Measurements from ENCODE around the gene NEBL.

DNA sequence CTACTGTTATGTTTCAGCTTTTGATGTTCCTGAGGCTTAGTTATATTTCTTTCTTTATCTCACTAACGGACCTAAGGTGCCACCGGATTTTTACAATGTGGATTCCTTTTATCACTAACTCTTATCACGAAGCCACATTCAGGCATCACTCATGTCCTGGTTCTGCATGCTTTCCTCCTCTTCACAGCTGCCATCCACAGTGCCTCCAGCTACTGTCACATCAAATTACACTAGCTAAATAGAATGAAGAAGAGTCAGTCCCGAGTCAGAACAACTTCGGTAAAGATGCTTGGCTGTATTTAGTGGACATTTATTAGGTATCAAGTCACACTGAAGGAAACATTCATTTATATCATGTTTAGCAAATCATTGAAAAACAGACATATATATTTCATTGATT is 153.2 kb downstream of the NEBL start:
- TF ChIP-seq, protein P1, sequence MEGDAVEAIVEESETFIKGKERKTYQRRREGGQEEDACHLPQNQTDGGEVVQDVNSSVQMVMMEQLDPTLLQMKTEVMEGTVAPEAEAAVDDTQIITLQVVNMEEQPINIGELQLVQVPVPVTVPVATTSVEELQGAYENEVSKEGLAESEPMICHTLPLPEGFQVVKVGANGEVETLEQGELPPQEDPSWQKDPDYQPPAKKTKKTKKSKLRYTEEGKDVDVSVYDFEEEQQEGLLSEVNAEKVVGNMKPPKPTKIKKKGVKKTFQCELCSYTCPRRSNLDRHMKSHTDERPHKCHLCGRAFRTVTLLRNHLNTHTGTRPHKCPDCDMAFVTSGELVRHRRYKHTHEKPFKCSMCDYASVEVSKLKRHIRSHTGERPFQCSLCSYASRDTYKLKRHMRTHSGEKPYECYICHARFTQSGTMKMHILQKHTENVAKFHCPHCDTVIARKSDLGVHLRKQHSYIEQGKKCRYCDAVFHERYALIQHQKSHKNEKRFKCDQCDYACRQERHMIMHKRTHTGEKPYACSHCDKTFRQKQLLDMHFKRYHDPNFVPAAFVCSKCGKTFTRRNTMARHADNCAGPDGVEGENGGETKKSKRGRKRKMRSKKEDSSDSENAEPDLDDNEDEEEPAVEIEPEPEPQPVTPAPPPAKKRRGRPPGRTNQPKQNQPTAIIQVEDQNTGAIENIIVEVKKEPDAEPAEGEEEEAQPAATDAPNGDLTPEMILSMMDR (IDR thresholded peaks at IDR 0.05): no peak
- no peak for TF ChIP-seq ZFX (IDR thresholded peaks at IDR 0.05; ENCODE audit: borderline replicate concordance)
